22Rv1 (cell line): ENCODE results near the gene TMEM200C.

ENCODE experiments used
- ZFX ChIP-seq: fragments of 450-650 bp; IDR thresholded peaks from 2 replicates; pipeline ENCODE4 v1.6.1; 2017; ENCODE audit warnings: antibody characterized with exemption, borderline replicate concordance
- TF ChIP-seq, protein P1 (sequence below): fragments of 450-650 bp; IDR thresholded peaks from 2 replicates; pipeline ENCODE4 v1.5.1; 2017; ENCODE audit warnings: mild to moderate bottlenecking

DNA sequence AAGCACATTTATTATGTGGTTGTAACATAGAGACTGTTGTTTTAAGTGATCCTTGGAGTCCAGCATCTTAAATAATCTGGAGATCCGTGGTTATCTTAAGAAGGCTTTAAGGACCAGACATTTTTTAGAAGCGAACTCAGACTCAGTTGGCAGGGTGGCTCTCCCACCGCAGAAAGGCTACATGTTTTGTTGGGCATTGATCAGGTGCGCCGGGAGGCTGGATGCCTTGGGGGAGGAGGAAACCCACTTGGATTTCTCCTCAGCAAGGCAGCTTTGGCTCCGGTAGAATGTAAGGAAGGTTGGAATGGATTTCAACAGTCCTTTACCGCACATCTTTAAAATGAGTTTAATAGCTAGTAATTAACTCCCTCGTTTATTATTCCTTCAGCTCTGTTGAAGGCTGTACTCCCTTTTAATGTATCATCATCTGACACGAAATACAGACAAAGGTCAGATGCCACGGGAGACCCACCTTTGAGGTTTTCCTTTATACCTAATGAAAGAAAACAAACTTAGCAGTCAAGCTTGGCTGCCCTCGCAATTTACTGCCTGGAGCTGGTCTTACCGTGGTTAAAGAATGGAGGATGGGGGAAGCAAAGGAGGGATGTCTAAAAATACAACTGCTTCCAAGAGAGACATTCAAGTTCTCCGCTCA, 1.2 kb downstream of the TMEM200C start:
- TF ChIP-seq, protein P1, sequence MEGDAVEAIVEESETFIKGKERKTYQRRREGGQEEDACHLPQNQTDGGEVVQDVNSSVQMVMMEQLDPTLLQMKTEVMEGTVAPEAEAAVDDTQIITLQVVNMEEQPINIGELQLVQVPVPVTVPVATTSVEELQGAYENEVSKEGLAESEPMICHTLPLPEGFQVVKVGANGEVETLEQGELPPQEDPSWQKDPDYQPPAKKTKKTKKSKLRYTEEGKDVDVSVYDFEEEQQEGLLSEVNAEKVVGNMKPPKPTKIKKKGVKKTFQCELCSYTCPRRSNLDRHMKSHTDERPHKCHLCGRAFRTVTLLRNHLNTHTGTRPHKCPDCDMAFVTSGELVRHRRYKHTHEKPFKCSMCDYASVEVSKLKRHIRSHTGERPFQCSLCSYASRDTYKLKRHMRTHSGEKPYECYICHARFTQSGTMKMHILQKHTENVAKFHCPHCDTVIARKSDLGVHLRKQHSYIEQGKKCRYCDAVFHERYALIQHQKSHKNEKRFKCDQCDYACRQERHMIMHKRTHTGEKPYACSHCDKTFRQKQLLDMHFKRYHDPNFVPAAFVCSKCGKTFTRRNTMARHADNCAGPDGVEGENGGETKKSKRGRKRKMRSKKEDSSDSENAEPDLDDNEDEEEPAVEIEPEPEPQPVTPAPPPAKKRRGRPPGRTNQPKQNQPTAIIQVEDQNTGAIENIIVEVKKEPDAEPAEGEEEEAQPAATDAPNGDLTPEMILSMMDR: no peak
- no peak for TF ChIP-seq ZFX
